HEK293 (cell line): ENCODE data around the gene THRSP.

Source experiments
- CTCF ChIA-PET: fragments of 350-600 bp; formaldehyde crosslinking; extraction: SDS; loops from one replicate; lab custom pipeline; 2021; ENCODE audit warnings: antibody characterized with exemption; lab: Yijun Ruan, JAX
- POLR2A ChIA-PET: fragments of 300-600 bp; formaldehyde crosslinking; extraction: SDS; loops from one replicate; lab custom pipeline; 2020; ENCODE audit warnings: antibody characterized with exemption, inconsistent platforms; lab: Yijun Ruan, JAX
- H3K27ac ChIP-seq: fragments of 200-500 bp; sonication (Bioruptor generic); 2 replicates; pipeline ENCODE4 v1.5.1; 2014; ENCODE audit warnings: low read depth, low read length, control low read depth, inconsistent platforms; ENCODE audit errors: extremely low read depth
- H3K36me3 ChIP-seq, 2 experiments: fragments of 200-500 bp in 1 of 2; sonication (Bioruptor generic) in 1 of 2; 1 replicate in 1 of 2; 2 replicates in 1 of 2; pipeline ENCODE4 v1.5.1; 2014 to 2017; ENCODE audit warnings: inconsistent platforms in 2 of 2, low read length in 2 of 2; ENCODE audit not compliant: control insufficient read depth in 2 of 2, insufficient read depth in 1 of 2
- H3K4me1 ChIP-seq: fragments of 200-500 bp; sonication (Bioruptor generic); 2 replicates; pipeline ENCODE4 v1.5.1; 2014; ENCODE audit warnings: mild to moderate bottlenecking, low read length, inconsistent platforms; ENCODE audit not compliant: control insufficient read depth, insufficient read depth
- H3K4me3 ChIP-seq: 2 replicates; pipeline ENCODE4 v1.5.1; 2011; ENCODE audit warnings: low read depth, mild to moderate bottlenecking, control low read depth, low read length, moderate library complexity
- H3K9me3 ChIP-seq: fragments of 200-500 bp; sonication (Bioruptor generic); 2 replicates; pipeline ENCODE4 v1.5.1; 2014; ENCODE audit warnings: low read depth, low read length, inconsistent platforms; ENCODE audit not compliant: control insufficient read depth, insufficient read depth
- GFI1B ChIP-seq: fragments of 450-650 bp; formaldehyde crosslinking; IDR thresholded peaks from 2 replicates; pipeline ENCODE4 v1.5.1; 2016; ENCODE audit warnings: missing biosample characterization, missing genetic modification characterization
- HOXA7 ChIP-seq: sonication (generic); formaldehyde crosslinking; IDR thresholded peaks from 2 replicates; pipeline ENCODE4 v1.8.1; 2022; ENCODE audit warnings: missing genetic modification reagents, borderline replicate concordance
- REPIN1 ChIP-seq: fragments of 450-650 bp; formaldehyde crosslinking; IDR thresholded peaks from 2 replicates; pipeline ENCODE4 v1.5.1; 2017; ENCODE audit warnings: missing biosample characterization, missing genetic modification characterization, low read depth
- ZBTB21 ChIP-seq: fragments of 450-650 bp; formaldehyde crosslinking; IDR thresholded peaks from 2 replicates; pipeline ENCODE4 v1.5.1; 2017; ENCODE audit warnings: missing biosample characterization, missing genetic modification characterization
- ZFP3 ChIP-seq: fragments of 450-650 bp; formaldehyde crosslinking; IDR thresholded peaks from 2 replicates; pipeline ENCODE4 v1.5.1; 2016; ENCODE audit warnings: low read depth, missing biosample characterization, missing genetic modification characterization
- ZFP37 ChIP-seq: fragments of 450-650 bp; formaldehyde crosslinking; IDR thresholded peaks from 2 replicates; pipeline ENCODE4 v1.5.1; 2016; ENCODE audit warnings: missing biosample characterization, missing genetic modification characterization
- ZIC2 ChIP-seq: fragments of 450-650 bp; formaldehyde crosslinking; IDR thresholded peaks from 2 replicates; pipeline ENCODE4 v1.5.1; 2016; ENCODE audit warnings: missing biosample characterization, missing genetic modification characterization
- ZNF133 ChIP-seq: fragments of 450-650 bp; formaldehyde crosslinking; IDR thresholded peaks from 2 replicates; pipeline ENCODE4 v1.5.1; 2016; ENCODE audit warnings: missing biosample characterization, missing genetic modification characterization
- ZNF157 ChIP-seq: fragments of 450-650 bp; formaldehyde crosslinking; IDR thresholded peaks from 2 replicates; pipeline ENCODE4 v1.5.1; 2016; ENCODE audit warnings: missing biosample characterization, missing genetic modification characterization
- ZNF174 ChIP-seq: fragments of 450-650 bp; formaldehyde crosslinking; IDR thresholded peaks from 2 replicates; pipeline ENCODE4 v1.5.0; 2017; ENCODE audit warnings: missing biosample characterization, mild to moderate bottlenecking, missing genetic modification characterization
- ZNF24 ChIP-seq: fragments of 450-650 bp; formaldehyde crosslinking; IDR thresholded peaks from 2 replicates; pipeline ENCODE4 v1.5.1; 2016; ENCODE audit warnings: missing biosample characterization, missing genetic modification characterization
- ZNF248 ChIP-seq: fragments of 450-650 bp; formaldehyde crosslinking; IDR thresholded peaks from 2 replicates; pipeline ENCODE4 v1.5.1; 2017; ENCODE audit warnings: missing biosample characterization, missing genetic modification characterization
- ZNF274 ChIP-seq, 2 experiments: fragments of 200-500 bp in 1 of 2; fragments of 450-650 bp in 1 of 2; sonication (Bioruptor generic) in 1 of 2; formaldehyde crosslinking in 1 of 2; IDR thresholded peaks; 2 replicates each; pipeline versions ENCODE4 v1.5.1 to v1.6.1; 2014 to 2016; ENCODE audit warnings: borderline replicate concordance in 1 of 2, inconsistent platforms in 1 of 2, low read length in 1 of 2, missing biosample characterization in 1 of 2, missing genetic modification characterization in 1 of 2
- ZNF335 ChIP-seq: fragments of 450-650 bp; formaldehyde crosslinking; conservative IDR thresholded peaks from 2 replicates; pipeline ENCODE4 v1.5.1; 2016; ENCODE audit warnings: missing biosample characterization, missing genetic modification characterization
- ZNF513 ChIP-seq: fragments of 450-650 bp; IDR thresholded peaks from 2 replicates; pipeline ENCODE4 v1.5.1; 2018; ENCODE audit warnings: missing biosample characterization, missing genetic modification characterization
- ZNF514 ChIP-seq: fragments of 450-650 bp; formaldehyde crosslinking; IDR thresholded peaks from 2 replicates; pipeline ENCODE4 v1.5.1; 2016; ENCODE audit warnings: missing biosample characterization, missing genetic modification characterization
- ZNF555 ChIP-seq: fragments of 450-650 bp; formaldehyde crosslinking; conservative IDR thresholded peaks from 2 replicates; pipeline ENCODE4 v1.5.1; 2017; ENCODE audit warnings: missing biosample characterization, mild to moderate bottlenecking, missing genetic modification characterization, inconsistent platforms
- ZNF707 ChIP-seq: fragments of 450-650 bp; formaldehyde crosslinking; IDR thresholded peaks from 2 replicates; pipeline ENCODE4 v1.5.1; 2016; ENCODE audit warnings: missing biosample characterization, missing genetic modification characterization
- ZNF747 ChIP-seq: fragments of 450-650 bp; formaldehyde crosslinking; IDR thresholded peaks from 2 replicates; pipeline ENCODE4 v1.5.1; 2016; ENCODE audit warnings: missing biosample characterization, missing genetic modification characterization
- ZNF76 ChIP-seq: fragments of 450-650 bp; formaldehyde crosslinking; IDR thresholded peaks from 2 replicates; pipeline ENCODE4; 2016; ENCODE audit warnings: low read depth, missing biosample characterization, missing genetic modification characterization, borderline replicate concordance
- ZNF785 ChIP-seq: fragments of 450-650 bp; formaldehyde crosslinking; IDR thresholded peaks from 2 replicates; pipeline ENCODE4 v1.5.1; 2016; ENCODE audit warnings: missing biosample characterization, missing genetic modification characterization
- ZNF843 ChIP-seq: fragments of 450-650 bp; formaldehyde crosslinking; IDR thresholded peaks from 2 replicates; pipeline ENCODE4 v1.5.1; 2016; ENCODE audit warnings: missing biosample characterization, missing genetic modification characterization
- TF ChIP-seq, protein P1 (sequence below): fragments of 450-650 bp; formaldehyde crosslinking; IDR thresholded peaks from 2 replicates; pipeline ENCODE4 v1.5.1; 2016; ENCODE audit warnings: missing biosample characterization, missing genetic modification characterization, low read depth
- TF ChIP-seq, protein P2 (sequence below): fragments of 450-650 bp; formaldehyde crosslinking; IDR thresholded peaks from 2 replicates; pipeline ENCODE4 v1.5.1; 2016; ENCODE audit warnings: missing biosample characterization, missing genetic modification characterization

Gene THRSP

GRCh38 chr11:78094250-78094649 is 30.6 kb downstream of the THRSP start:
- no peak overlapping the region for H3K4me3 ChIP-seq
- no peaks in the 10 kb centered on the region for H3K4me1 ChIP-seq
- H3K27ac ChIP-seq, result no peak overlapping the region
- no peak for TF ChIP-seq HOXA7 (CRISPR knock-in tag)
- no peak for TF ChIP-seq ZNF335 (tag by site-specific recombination)
- TF ChIP-seq ZNF174 (tag by site-specific recombination), result no peak
- TF ChIP-seq ZFP3 (tag by site-specific recombination), result no peak
- no peak for TF ChIP-seq ZNF513 (tag by site-specific recombination)
- no peak for TF ChIP-seq ZNF24 (tag by site-specific recombination)
- ChIA-PET CTCF (no interaction called here), POLR2A (no interaction called here)
- H3K36me3 ChIP-seq, result peaks cover 0 to 36% of the 10 kb centered on the region in 2 experiments; a peak in 2 of 3 replicates
- no peaks in the 10 kb centered on the region for H3K9me3 ChIP-seq

DNA sequence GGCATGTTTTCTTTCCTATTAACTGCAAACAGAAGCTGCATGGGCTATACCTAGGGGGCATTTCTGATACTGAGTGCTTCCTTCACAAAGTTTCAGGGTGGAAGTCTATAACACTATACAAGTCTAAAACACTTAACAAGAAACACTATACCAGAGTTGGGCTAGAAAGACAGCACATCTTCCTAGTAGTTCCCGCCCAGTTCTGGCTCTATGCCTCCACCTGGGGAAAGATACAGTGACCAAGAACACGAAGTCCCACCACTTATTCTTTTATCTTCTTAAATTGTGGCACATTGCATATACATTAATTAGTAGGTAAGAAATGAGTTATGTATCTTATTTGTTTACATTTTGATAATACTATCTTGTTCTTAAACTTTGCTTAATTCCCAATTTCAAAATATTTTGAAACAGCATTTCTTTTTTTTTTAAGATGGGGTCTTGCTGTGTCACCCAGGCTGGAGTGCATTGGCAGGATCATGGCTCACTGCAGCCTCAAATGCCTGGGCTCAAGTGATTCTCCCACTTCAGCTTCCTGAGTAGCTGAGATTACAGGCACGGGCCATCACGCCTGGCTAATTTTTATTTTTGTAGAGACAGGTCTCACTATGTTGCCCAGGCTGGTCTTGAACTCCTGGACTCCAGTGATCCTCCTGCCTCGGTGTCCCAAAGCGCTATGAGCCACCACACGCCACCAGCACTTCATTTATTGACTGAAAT is 34.2 kb downstream of the THRSP start:
- ChIA-PET CTCF (interaction anchor here (0.7 kb wide), 2 partner anchors 63 to 507 kb away, joined by 3 read pairs; no protein-coding TSS in a partner anchor), POLR2A (no interaction called here)
- Histone ChIP-seq H3K4me1 (no peaks in the 10 kb centered on the region), H3K4me3 (no peak overlapping the region), H3K36me3 (peaks cover 13 to 62% of the 10 kb centered on the region in 2 experiments), H3K27ac (no peak overlapping the region), H3K9me3 (no peaks in the 10 kb centered on the region)
- TF ChIP-seq, protein P1, sequence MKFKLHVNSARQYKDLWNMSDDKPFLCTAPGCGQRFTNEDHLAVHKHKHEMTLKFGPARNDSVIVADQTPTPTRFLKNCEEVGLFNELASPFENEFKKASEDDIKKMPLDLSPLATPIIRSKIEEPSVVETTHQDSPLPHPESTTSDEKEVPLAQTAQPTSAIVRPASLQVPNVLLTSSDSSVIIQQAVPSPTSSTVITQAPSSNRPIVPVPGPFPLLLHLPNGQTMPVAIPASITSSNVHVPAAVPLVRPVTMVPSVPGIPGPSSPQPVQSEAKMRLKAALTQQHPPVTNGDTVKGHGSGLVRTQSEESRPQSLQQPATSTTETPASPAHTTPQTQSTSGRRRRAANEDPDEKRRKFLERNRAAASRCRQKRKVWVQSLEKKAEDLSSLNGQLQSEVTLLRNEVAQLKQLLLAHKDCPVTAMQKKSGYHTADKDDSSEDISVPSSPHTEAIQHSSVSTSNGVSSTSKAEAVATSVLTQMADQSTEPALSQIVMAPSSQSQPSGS, result no peak
- no peak for TF ChIP-seq ZNF133

- Histone ChIP-seq H3K27ac (no peak overlapping the region), H3K4me1 (no peaks in the 10 kb centered on the region), H3K4me3 (no peak overlapping the region), H3K36me3 (peaks cover 13 to 65% of the 10 kb centered on the region in 2 experiments), H3K9me3 (no peaks in the 10 kb centered on the region)
- POLR2A ChIA-PET, result no interaction called here
- TF ChIP-seq ZNF514 (tag by site-specific recombination) (no peak), ZNF747 (no peak), ZIC2 (tag by site-specific recombination) (no peak)
- TF ChIP-seq, protein P2, sequence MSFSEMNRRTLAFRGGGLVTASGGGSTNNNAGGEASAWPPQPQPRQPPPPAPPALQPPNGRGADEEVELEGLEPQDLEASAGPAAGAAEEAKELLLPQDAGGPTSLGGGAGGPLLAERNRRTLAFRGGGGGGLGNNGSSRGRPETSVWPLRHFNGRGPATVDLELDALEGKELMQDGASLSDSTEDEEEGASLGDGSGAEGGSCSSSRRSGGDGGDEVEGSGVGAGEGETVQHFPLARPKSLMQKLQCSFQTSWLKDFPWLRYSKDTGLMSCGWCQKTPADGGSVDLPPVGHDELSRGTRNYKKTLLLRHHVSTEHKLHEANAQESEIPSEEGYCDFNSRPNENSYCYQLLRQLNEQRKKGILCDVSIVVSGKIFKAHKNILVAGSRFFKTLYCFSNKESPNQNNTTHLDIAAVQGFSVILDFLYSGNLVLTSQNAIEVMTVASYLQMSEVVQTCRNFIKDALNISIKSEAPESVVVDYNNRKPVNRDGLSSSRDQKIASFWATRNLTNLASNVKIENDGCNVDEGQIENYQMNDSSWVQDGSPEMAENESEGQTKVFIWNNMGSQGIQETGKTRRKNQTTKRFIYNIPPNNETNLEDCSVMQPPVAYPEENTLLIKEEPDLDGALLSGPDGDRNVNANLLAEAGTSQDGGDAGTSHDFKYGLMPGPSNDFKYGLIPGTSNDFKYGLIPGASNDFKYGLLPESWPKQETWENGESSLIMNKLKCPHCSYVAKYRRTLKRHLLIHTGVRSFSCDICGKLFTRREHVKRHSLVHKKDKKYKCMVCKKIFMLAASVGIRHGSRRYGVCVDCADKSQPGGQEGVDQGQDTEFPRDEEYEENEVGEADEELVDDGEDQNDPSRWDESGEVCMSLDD (tag by site-specific recombination), result no peak
- CTCF ChIA-PET, result no interaction called here
Measured at GRCh38 chr11:78099666-78100065, 36.0 kb downstream of the THRSP start.

DNA sequence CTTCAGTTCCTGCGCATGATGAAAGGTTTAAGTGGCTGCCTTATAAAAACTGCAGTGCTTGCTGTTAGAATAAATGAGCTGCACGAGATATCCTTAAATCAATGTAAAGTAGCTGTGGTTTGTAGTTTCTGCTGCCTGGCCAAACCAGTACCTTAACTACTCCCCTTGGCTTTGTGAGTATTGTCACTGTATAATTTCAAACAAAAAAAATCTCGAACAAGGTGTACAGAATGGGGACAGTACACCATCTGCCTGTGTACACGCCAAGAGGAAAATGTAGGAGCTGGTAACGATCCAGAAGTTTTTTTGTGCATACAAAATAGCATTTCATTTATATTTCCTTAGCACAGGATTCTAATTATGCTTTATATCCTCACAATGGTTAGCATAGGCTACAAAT is 36.6 kb downstream of the THRSP start:
- Histone ChIP-seq H3K9me3 (no peaks in the 10 kb centered on the region), H3K4me3 (no peak overlapping the region), H3K27ac (no peak overlapping the region), H3K36me3 (peaks cover 13 to 64% of the 10 kb centered on the region in 2 experiments), H3K4me1 (no peaks in the 10 kb centered on the region)
- ChIA-PET POLR2A (no interaction called here), CTCF (no interaction called here)
- TF ChIP-seq ZNF157 (no peak), ZNF843 (no peak), ZNF335 (tag by site-specific recombination) (no peak), ZNF248 (tag by site-specific recombination) (no peak), GFI1B (tag by site-specific recombination) (no peak), ZNF555 (no peak), ZNF785 (tag by site-specific recombination) (no peak), ZNF76 (no peak), REPIN1 (tag by site-specific recombination) (no peak), ZFP37 (tag by site-specific recombination) (no peak), ZBTB21 (tag by site-specific recombination) (no peak), ZNF274 (IDR thresholded peaks at IDR 0.05; ENCODE audit: low read length) (no peak), ZNF274 (tag by site-specific recombination; IDR thresholded peaks at IDR 0.05; ENCODE audit: borderline replicate concordance) (no peak), ZNF707 (tag by site-specific recombination) (no peak)
